ENCODE measurements around the gene PTPRCAP. TPM values are rescaled to one million over a fixed set of nuclear protein-coding genes. Genes with fewer than 3 reads are reported as not detected.

Gene PTPRCAP
- total and polyA plus RNA-seq, 4 experiments from 2014 or later: 208 to 613 (median 420) TPM

GRCh38 chr11:67441731-67442351 is 4.4 kb upstream of the PTPRCAP start:
- Mint-ChIP-seq H3K27ac (peak overlapping the region; percentile 87 to 98 (median 89)), H3K4me3 (peak overlapping the region; percentile 39 to 86 (median 56)), H3K36me3 (peaks cover 0 to 19% of the 10 kb centered on the region in 2 donors), H3K27me3 (no peaks in the 10 kb centered on the region), H3K4me1 (peaks cover 50 to 87% (median 64%) of the 10 kb centered on the region in 4 donors), H3K9me3 (no peaks in the 10 kb centered on the region)
- Histone ChIP-seq H3K9me3 (ENCODE audit: control insufficient read depth in 1 of 2, low read length in 2 of 2) (no peaks in the 10 kb centered on the region), H3K4me1 (ENCODE audit: insufficient read depth, low read length) (peaks cover 71% of the 10 kb centered on the region), H3K4me3 (ENCODE audit: low read length in 2 of 2) (no peak overlapping the region), H3K27ac (ENCODE audit: low read depth, low read length) (peak overlapping the region; percentile 40), H3K36me3 (ENCODE audit: insufficient read depth, low read length) (no peaks in the 10 kb centered on the region), H3K27me3 (ENCODE audit: insufficient read depth, low read length) (no peaks in the 10 kb centered on the region)
- ChIA-PET POLR2A (ENCODE audit: partially characterized antibody) (interaction anchor here (11.9 to 31.8 kb wide), 5 partner anchors 3 to 47 kb away, joined by 279 to 2262 read pairs (median 900); partner anchors contain the start of genes AIP, CABP4, CARNS1 and CORO1B), CTCF (ENCODE audit: partially characterized antibody) (interaction anchor here (0.7 to 1.6 kb wide), 3 partner anchors 11 to 27 kb away, joined by 3 to 4 read pairs (median 3); partner anchors contain the start of gene TMEM134)
- intact Hi-C loops (cut with micrococcal nuclease): no loop called here
- peak; percentile 47 to 70 (median 56) for DNase-seq

GRCh38 chr11:67441098-67441563 is 3.6 kb upstream of the PTPRCAP start:
- CTCF ChIA-PET (ENCODE audit: partially characterized antibody): interaction anchor here (0.7 to 1.6 kb wide), 4 partner anchors 10 to 28 kb away, joined by 3 to 4 read pairs (median 3); partner anchors contain the start of gene TMEM134
- no peaks in the 10 kb centered on the region for H3K9me3 ChIP-seq (ENCODE audit: control insufficient read depth in 1 of 2, low read length in 2 of 2)
- POLR2A ChIA-PET (ENCODE audit: partially characterized antibody): interaction anchor here (0.9 to 31.8 kb wide), 6 partner anchors 12 to 201 kb away, joined by 4 to 2262 read pairs (median 492); partner anchors contain the start of genes AIP, CABP4, CARNS1 and CORO1B
- H3K27ac ChIP-seq (ENCODE audit: low read depth, low read length): peak overlapping the region; percentile 78
- H3K36me3 ChIP-seq (ENCODE audit: insufficient read depth, low read length): peaks cover 3% of the 10 kb centered on the region
- Mint-ChIP-seq H3K36me3 (peaks cover 4 to 24% of the 10 kb centered on the region in 2 donors), H3K4me1 (peaks cover 48 to 86% (median 59%) of the 10 kb centered on the region in 4 donors), H3K4me3 (peak overlapping the region in 3 of 8 donors; percentile 21 to 82 (median 55)), H3K9me3 (no peaks in the 10 kb centered on the region), H3K27ac (peak overlapping the region; percentile 43 to 98 (median 92)), H3K27me3 (no peaks in the 10 kb centered on the region)
- no peak overlapping the region for H3K4me3 ChIP-seq (ENCODE audit: low read length in 2 of 2)
- H3K4me1 ChIP-seq (ENCODE audit: insufficient read depth, low read length): peaks cover 69% of the 10 kb centered on the region
- intact Hi-C loops (cut with micrococcal nuclease): no loop called here
- H3K27me3 ChIP-seq (ENCODE audit: insufficient read depth, low read length): no peaks in the 10 kb centered on the region
- DNase-seq: peak in 1 of 5 donors; percentile 26

GRCh38 chr11:67440229-67441097 is 3.0 kb upstream of the PTPRCAP start:
- intact Hi-C loops (cut with micrococcal nuclease): no loop called here
- ChIA-PET CTCF (ENCODE audit: partially characterized antibody) (interaction anchor here (0.7 to 5.0 kb wide), 6 partner anchors 10 to 37 kb away, joined by 3 to 65 read pairs (median 4); partner anchors contain the start of genes PPP1CA, TBC1D10C and TMEM134), POLR2A (ENCODE audit: partially characterized antibody) (interaction anchor here (0.9 to 31.8 kb wide), 7 partner anchors 12 to 201 kb away, joined by 4 to 2262 read pairs (median 279); partner anchors contain the start of genes AIP, CABP4, CARNS1 and CDK2AP2)
- peak overlapping the region; percentile 92 to 98 (median 96) for H3K27ac Mint-ChIP-seq
- peaks cover 6 to 25% of the 10 kb centered on the region in 2 donors for H3K36me3 Mint-ChIP-seq
- H3K4me3 Mint-ChIP-seq: peak overlapping the region; percentile 96 to 99 (median 97)
- Histone ChIP-seq H3K27me3 (ENCODE audit: insufficient read depth, low read length) (no peaks in the 10 kb centered on the region), H3K36me3 (ENCODE audit: insufficient read depth, low read length) (peaks cover 10% of the 10 kb centered on the region), H3K27ac (ENCODE audit: low read depth, low read length) (peak overlapping the region; percentile 78), H3K9me3 (ENCODE audit: control insufficient read depth in 1 of 2, low read length in 2 of 2) (no peaks in the 10 kb centered on the region), H3K4me1 (ENCODE audit: insufficient read depth, low read length) (peaks cover 69% of the 10 kb centered on the region), H3K4me3 (ENCODE audit: low read length in 2 of 2) (peak overlapping the region; percentile 47 to 81)
- DNase-seq: peak in 1 of 5 donors; percentile 31
- H3K4me1 Mint-ChIP-seq: peaks cover 42 to 84% (median 55%) of the 10 kb centered on the region in 4 donors
- H3K9me3 Mint-ChIP-seq: peaks cover 0 to under 1% (median 0%) of the 10 kb centered on the region in 8 donors
- H3K27me3 Mint-ChIP-seq: no peaks in the 10 kb centered on the region

GRCh38 chr11:67439321-67440228 is 2.1 kb upstream of the PTPRCAP start:
- peaks cover 0 to 4% (median 0%) of the 10 kb centered on the region in 8 donors for H3K9me3 Mint-ChIP-seq
- ChIA-PET POLR2A (ENCODE audit: partially characterized antibody) (interaction anchor here (1.0 to 31.8 kb wide), 12 partner anchors 11 to 200 kb away, joined by 3 to 2262 read pairs (median 37); partner anchors contain the start of genes AIP, CABP4, CARNS1 and CDK2AP2), CTCF (ENCODE audit: partially characterized antibody) (interaction anchor here (0.8 to 5.0 kb wide), 10 partner anchors 10 to 88 kb away, joined by 3 to 65 read pairs (median 8); partner anchors contain the start of genes PPP1CA, RAD9A, RPS6KB2 and TBC1D10C)
- H3K27ac Mint-ChIP-seq: peak overlapping the region; percentile 92 to 98 (median 96)
- Histone ChIP-seq H3K9me3 (ENCODE audit: control insufficient read depth in 1 of 2, low read length in 2 of 2) (no peaks in the 10 kb centered on the region), H3K4me1 (ENCODE audit: insufficient read depth, low read length) (peaks cover 69% of the 10 kb centered on the region), H3K36me3 (ENCODE audit: insufficient read depth, low read length) (peaks cover 15% of the 10 kb centered on the region), H3K27ac (ENCODE audit: low read depth, low read length) (peak overlapping the region; percentile 78), H3K27me3 (ENCODE audit: insufficient read depth, low read length) (no peaks in the 10 kb centered on the region), H3K4me3 (ENCODE audit: low read length in 2 of 2) (peak overlapping the region; percentile 47 to 81)
- intact Hi-C loops (cut with micrococcal nuclease): loop anchor here (2.0 kb wide), 1 partner anchor 67 kb away; no protein-coding TSS in a partner anchor
- peak overlapping the region; percentile 96 to 99 (median 97) for H3K4me3 Mint-ChIP-seq
- H3K4me1 Mint-ChIP-seq: peaks cover 37 to 81% (median 53%) of the 10 kb centered on the region in 4 donors
- no peaks in the 10 kb centered on the region for H3K27me3 Mint-ChIP-seq
- H3K36me3 Mint-ChIP-seq: peaks cover 9 to 29% of the 10 kb centered on the region in 2 donors
- DNase-seq: peak in 1 of 5 donors; percentile 37

GRCh38 chr11:67438158-67438902 is 848 bp upstream of the PTPRCAP start:
- ChIA-PET POLR2A (ENCODE audit: partially characterized antibody) (interaction anchor here (0.8 to 31.8 kb wide), 25 partner anchors 10 to 1126 kb away, joined by 3 to 2262 read pairs (median 7); partner anchors contain the start of genes AIP, BBS1, CABP4 and CARNS1), CTCF (ENCODE audit: partially characterized antibody) (interaction anchor here (0.9 to 5.0 kb wide), 12 partner anchors 10 to 56 kb away, joined by 3 to 65 read pairs (median 6); partner anchors contain the start of genes AIP, PPP1CA, RAD9A and RPS6KB2)
- Mint-ChIP-seq H3K4me3 (peak overlapping the region; percentile 96 to 99 (median 97)), H3K27me3 (no peaks in the 10 kb centered on the region), H3K27ac (peak overlapping the region; percentile 93 to 98 (median 96)), H3K9me3 (peaks cover 0 to 4% (median 0%) of the 10 kb centered on the region in 8 donors), H3K36me3 (peaks cover 9 to 36% of the 10 kb centered on the region in 2 donors), H3K4me1 (peaks cover 43 to 81% (median 55%) of the 10 kb centered on the region in 4 donors)
- Histone ChIP-seq H3K9me3 (ENCODE audit: control insufficient read depth in 1 of 2, low read length in 2 of 2) (no peaks in the 10 kb centered on the region), H3K27me3 (ENCODE audit: insufficient read depth, low read length) (no peaks in the 10 kb centered on the region), H3K4me3 (ENCODE audit: low read length in 2 of 2) (peak overlapping the region; percentile 81 to 100), H3K36me3 (ENCODE audit: insufficient read depth, low read length) (peaks cover 22% of the 10 kb centered on the region), H3K4me1 (ENCODE audit: insufficient read depth, low read length) (peaks cover 76% of the 10 kb centered on the region), H3K27ac (ENCODE audit: low read depth, low read length) (peak overlapping the region; percentile 78)
- peak; percentile 74 to 85 (median 75) for DNase-seq
- intact Hi-C loops (cut with micrococcal nuclease): loop anchor here (2.0 kb wide), 1 partner anchor 68 kb away; no protein-coding TSS in a partner anchor
